A549 (cell line): ENCODE data around the gene CDCA3. TPM values are rescaled to one million over a fixed set of nuclear protein-coding genes. Genes with fewer than 3 reads are reported as not detected.
A peak's percentile ranks its signal among the peaks of the same experiment; 100 is the strongest.

Source experiments
- ATAC-seq, 2 experiments: fragments of 200-7000 bp in 1 of 2; fragments of >200 bp in 1 of 2; cut with Nextera tagmentation in 1 of 2; cut with Tn5 transposase in 1 of 2; 3 replicates each; pipeline versions ENCODE4 v1.8.0 to v1.9.1; 2018 to 2020; ENCODE audit warnings: mild to moderate bottlenecking in 1 of 2, moderate library complexity in 1 of 2
- CTCF ChIA-PET: fragments of 300-600 bp; sonication (Branson Sonifier 250); formaldehyde crosslinking; extraction: SDS; loops from one replicate; lab custom pipeline; 2021; ENCODE audit warnings: antibody characterized with exemption, inconsistent platforms; lab: Yijun Ruan, JAX
- POLR2A ChIA-PET: fragments of 350-600 bp; formaldehyde crosslinking; extraction: SDS; loops from one replicate; lab custom pipeline; 2021; ENCODE audit warnings: antibody characterized with exemption, inconsistent platforms; lab: Yijun Ruan, JAX
- DNase-seq, 2 experiments: peaks; one replicate each; pipeline versions ENCODE4 v3.0.0 to v3.0.0-alpha.2; 2011 to 2016; ENCODE audit warnings: low read depth in 1 of 2, low spot score in 1 of 2
- FAIRE-seq: peaks from 2 replicates; lab custom pipeline; 2011; peaks lifted over from hg19 to GRCh38; lab: Jason Lieb, UNC
- H3K27ac ChIP-seq, 2 experiments: fragments of >200 bp; sonication (Bioruptor Twin); formaldehyde crosslinking; 3 replicates each; pipeline ENCODE4 v1.5.1; 2016 to 2017
- H3K4me1 ChIP-seq: fragments of >200 bp; sonication (Bioruptor Twin); formaldehyde crosslinking; 3 replicates; pipeline ENCODE4 v1.6.1; 2016
- H3K4me2 ChIP-seq: fragments of >200 bp; sonication (Bioruptor Twin); formaldehyde crosslinking; 3 replicates; pipeline ENCODE4 v1.6.1; 2016
- H3K4me3 ChIP-seq: fragments of >200 bp; sonication (Bioruptor Twin); formaldehyde crosslinking; 3 replicates; pipeline ENCODE4 v1.5.1; 2016
- H3K9me3 ChIP-seq: fragments of >200 bp; sonication (Bioruptor Twin); formaldehyde crosslinking; 3 replicates; pipeline ENCODE4 v1.6.1; 2016
- BHLHE40 ChIP-seq: IDR thresholded peaks from 2 replicates; pipeline ENCODE4 v1.6.1; 2012; ENCODE audit warnings: low read depth, low read length, inconsistent platforms
- CHD2 ChIP-seq: fragments of 150-350 bp; IDR thresholded peaks from 2 replicates; pipeline ENCODE4 v1.6.1; 2014; ENCODE audit warnings: low read length; ENCODE audit not compliant: partially characterized antibody
- CHD4 ChIP-seq: fragments of 200-600 bp; sonication (generic); IDR thresholded peaks from 2 replicates; pipeline ENCODE4 v1.6.1; 2016; ENCODE audit warnings: antibody characterized with exemption, mild to moderate bottlenecking, borderline replicate concordance
- EHF ChIP-seq: fragments of 250-450 bp; sonication (Bioruptor Pico); IDR thresholded peaks from 2 replicates; pipeline ENCODE4 v1.5.0; 2020; ENCODE audit warnings: mild to moderate bottlenecking
- FOSB ChIP-seq: fragments of 250-450 bp; sonication (Bioruptor Pico); IDR thresholded peaks from 2 replicates; pipeline ENCODE4 v1.5.0; 2020; ENCODE audit warnings: mild to moderate bottlenecking, moderate library complexity
- FOSL2 ChIP-seq, 2 experiments: fragments of 450-650 bp in 1 of 2; fragments of >200 bp in 1 of 2; sonication (Bioruptor Twin) in 1 of 2; formaldehyde crosslinking; IDR thresholded peaks; 2 replicates each; pipeline versions ENCODE4 v1.5.0 to v1.6.1; 2016 to 2020; ENCODE audit warnings: mild to moderate bottlenecking in 1 of 2, moderate library complexity in 1 of 2
- HOXB13 ChIP-seq: fragments of 250-450 bp; sonication (Bioruptor Pico); IDR thresholded peaks from 2 replicates; pipeline ENCODE4 v1.5.0; 2020; ENCODE audit warnings: low read depth, mild to moderate bottlenecking, moderate library complexity
- JUN ChIP-seq, 2 experiments: fragments of >200 bp; sonication (Bioruptor Twin); formaldehyde crosslinking; IDR thresholded peaks; 2 replicates in 1 of 2; 3 replicates in 1 of 2; pipeline ENCODE4 v1.6.1; 2016 to 2017
- MYC ChIP-seq: IDR thresholded peaks from 2 replicates; pipeline ENCODE4 v1.6.1; 2012; ENCODE audit warnings: mild to moderate bottlenecking, inconsistent platforms, low read length, improper control_type of control experiment, borderline replicate concordance
- NFE2L2 ChIP-seq: fragments of 150-350 bp; conservative IDR thresholded peaks from 2 replicates; pipeline ENCODE4 v1.6.1; 2014; ENCODE audit warnings: low read length
- POLR2A ChIP-seq: IDR thresholded peaks from 2 replicates; pipeline ENCODE4 v1.6.1; 2012; ENCODE audit warnings: mild to moderate bottlenecking, low read length
- RAD21 ChIP-seq, 2 experiments: fragments of >200 bp in 1 of 2; sonication (Bioruptor Twin) in 1 of 2; formaldehyde crosslinking in 1 of 2; IDR thresholded peaks in 1 of 2; conservative IDR thresholded peaks in 1 of 2; 2 replicates in 1 of 2; 3 replicates in 1 of 2; pipeline ENCODE4 v1.6.1; 2012 to 2018; ENCODE audit warnings: inconsistent platforms in 1 of 2
- REST ChIP-seq: fragments of 200-600 bp; sonication (generic); IDR thresholded peaks from 2 replicates; pipeline ENCODE4 v1.6.1; 2016; ENCODE audit warnings: antibody characterized with exemption, mild to moderate bottlenecking, moderate library complexity
- SMC3 ChIP-seq: fragments of >200 bp; sonication (Bioruptor Twin); formaldehyde crosslinking; IDR thresholded peaks from 3 replicates; pipeline ENCODE4 v1.6.1; 2018; ENCODE audit warnings: inconsistent platforms
- TFCP2L1 ChIP-seq: fragments of 250-450 bp; sonication (Bioruptor Pico); IDR thresholded peaks from 2 replicates; pipeline ENCODE4 v1.5.0; 2021; ENCODE audit warnings: mild to moderate bottlenecking
- USF2 ChIP-seq: fragments of 450-650 bp; IDR thresholded peaks from 2 replicates; pipeline ENCODE4 v1.6.1; 2014; ENCODE audit warnings: antibody characterized with exemption
- ZC3H11A ChIP-seq: fragments of 450-650 bp; IDR thresholded peaks from 2 replicates; pipeline ENCODE4 v1.6.1; 2014; ENCODE audit warnings: antibody characterized with exemption, mild to moderate bottlenecking
- ZFP36 ChIP-seq: fragments of 450-650 bp; IDR thresholded peaks from 2 replicates; pipeline ENCODE4 v1.6.1; 2014; ENCODE audit warnings: borderline replicate concordance; ENCODE audit not compliant: partially characterized antibody
- WGBS: methylation state at CpG from one replicate; pipeline ENCODE4 v1.1.6; 2017; ENCODE audit errors: missing lambda C conversion rate; 5-methylcytosine and 5-hydroxymethylcytosine counted together
- polyA plus RNA-seq, 4 experiments: library from polyadenylated mRNA; depleted of rRNA in 3 of 4; stranded (reverse); fragments of >200 nt; fragmentation: RNase III in 1 of 4; extraction: RNeasy Plus Mini Kit Qiagen cat#74134 plus additional on column Dnase treatment in 1 of 4; gene quantifications; 2 replicates in 3 of 4; 3 replicates in 1 of 4; pipeline ENCODE4 v1.2.3, GENCODE V29; 2011 to 2017
- TF ChIP-seq, protein P1 (sequence below): IDR thresholded peaks from 2 replicates; pipeline ENCODE4 v1.6.1; 2012; ENCODE audit warnings: low read depth, borderline replicate concordance
- TF ChIP-seq, protein P2 (sequence below): IDR thresholded peaks from 2 replicates; pipeline ENCODE4 v1.6.1; 2012
- TF ChIP-seq, protein P3 (sequence below): IDR thresholded peaks from 2 replicates; pipeline ENCODE4 v1.6.1; 2012

Gene CDCA3
- polyA plus RNA-seq, 2 of the 4 experiments (the other 2 are of a cell fraction), result 57.5 to 80.2 TPM

DNA sequence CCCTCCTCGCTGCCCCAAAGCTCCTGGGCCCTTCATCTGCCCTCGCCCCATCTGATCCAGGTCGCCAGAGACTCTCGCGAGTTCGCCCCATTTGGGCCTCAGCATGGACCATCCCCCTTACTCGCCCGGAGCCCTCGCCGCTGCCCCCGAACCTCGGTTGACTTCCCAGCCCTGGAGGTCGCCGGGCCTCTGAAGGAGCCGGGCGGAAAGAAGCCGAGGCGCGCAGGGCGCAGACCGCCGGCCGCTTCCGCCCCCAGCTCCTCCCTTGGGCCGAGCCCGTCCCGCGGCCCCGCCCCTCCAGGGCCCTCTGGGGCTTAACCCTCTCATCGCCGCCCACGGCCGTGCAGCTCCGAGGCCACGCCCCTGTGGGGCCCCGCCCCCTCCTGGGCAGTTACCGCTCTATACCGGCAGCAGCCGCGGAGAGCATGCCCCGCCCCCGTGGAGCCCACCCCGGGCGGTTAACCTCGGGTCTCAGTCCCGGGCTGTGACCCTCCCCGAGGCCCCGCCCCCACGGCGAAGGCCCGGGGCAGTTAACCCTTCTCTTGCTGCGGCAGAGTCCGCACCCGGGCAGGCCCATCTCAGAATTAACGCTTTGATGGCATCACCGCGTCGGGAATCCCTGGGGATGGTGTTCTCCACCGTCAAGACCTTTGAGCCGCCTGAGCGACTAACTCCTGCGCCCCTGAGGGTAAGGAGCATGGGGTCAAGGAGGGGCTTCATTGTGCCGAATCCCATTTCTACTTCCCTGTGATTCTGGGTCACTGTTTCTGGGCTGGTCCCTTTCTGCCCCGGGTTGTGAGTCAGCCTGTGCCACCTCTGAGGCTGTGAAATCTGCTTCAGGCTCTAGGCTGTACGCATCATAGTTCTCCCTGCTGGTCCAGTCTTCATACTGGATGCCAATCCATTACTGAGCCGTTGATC, 22.3 kb upstream of the CDCA3 start, which contains the start of gene SPSB2:
SPSB2 (minus strand) TSS at position 210 of the 921 bp plus-strand sequence. CDS start 402 bp downstream, outside the sequence.
- Histone ChIP-seq H3K9me3 (no peaks in the 10 kb centered on the region), H3K27ac (peak within 1 kb of the TSS; percentile 93 to 94), H3K4me1 (peaks cover 42% of the 10 kb centered on the region), H3K4me3 (peak within 1 kb of the TSS; percentile 77), H3K4me2 (peak within 1 kb of the TSS; percentile 100)
- WGBS, result under 1% methylated on average over 30 of the region's 66 CpGs
- POLR2A ChIA-PET, result interaction anchor here (0.6 to 6.0 kb wide), 18 partner anchors 9 to 334 kb away, joined by 3 to 105 read pairs (median 4); partner anchors contain the start of genes C12orf57, CDCA3, COPS7A and ENO2
- peak; percentile 88 to 98 for DNase-seq
- CTCF ChIA-PET, result interaction anchor here (0.6 to 17.9 kb wide), 33 partner anchors 8 to 303 kb away, joined by 3 to 399 read pairs (median 6); partner anchors contain the start of genes ATN1, C12orf57, C1RL and CDCA3
- no peak for FAIRE-seq
- TF ChIP-seq HOXB13 (no peak), JUN (IDR thresholded peaks at IDR 0.05) (peak in 1 of 2 experiments; percentile 66; a peak in 4 of 5 replicates), NFE2L2 (no peak), MYC (peak; percentile 64; the same call in 1 of the 2 replicates), USF2 (0 out of 2 replicates have a peak, but pooled peaks have one; percentile 2), ZFP36 (no peak), REST (peak; percentile 60; the same call in 1 of the 2 replicates), SMC3 (peak; percentile 14; the same call in 1 of the 3 replicates), ZC3H11A (0 out of 2 replicates have a peak, but pooled peaks have one; percentile 3), POLR2A (peak; percentile 82), EHF (no peak), CHD2 (peak; percentile 71), RAD21 (conservative IDR thresholded peaks at IDR 0.05 in 1 of 2, IDR thresholded peaks at IDR 0.05 in 1 of 2) (peak; percentile 7 to 26; a peak in 3 of 5 replicates), FOSB (no peak), FOSL2 (IDR thresholded peaks at IDR 0.05) (no peak), FOSL2 (CRISPR knock-in tag; IDR thresholded peaks at IDR 0.05) (peak; percentile 63), TFCP2L1 (CRISPR knock-in tag) (0 out of 2 replicates have a peak, but pooled peaks have one; percentile 40), BHLHE40 (0 out of 2 replicates have a peak, but pooled peaks have one; percentile 1), CHD4 (no peak)
- TF ChIP-seq, protein P1, sequence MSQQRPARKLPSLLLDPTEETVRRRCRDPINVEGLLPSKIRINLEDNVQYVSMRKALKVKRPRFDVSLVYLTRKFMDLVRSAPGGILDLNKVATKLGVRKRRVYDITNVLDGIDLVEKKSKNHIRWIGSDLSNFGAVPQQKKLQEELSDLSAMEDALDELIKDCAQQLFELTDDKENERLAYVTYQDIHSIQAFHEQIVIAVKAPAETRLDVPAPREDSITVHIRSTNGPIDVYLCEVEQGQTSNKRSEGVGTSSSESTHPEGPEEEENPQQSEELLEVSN, result peak; percentile 20; the same call in 1 of the 2 replicates
- TF ChIP-seq, protein P2, sequence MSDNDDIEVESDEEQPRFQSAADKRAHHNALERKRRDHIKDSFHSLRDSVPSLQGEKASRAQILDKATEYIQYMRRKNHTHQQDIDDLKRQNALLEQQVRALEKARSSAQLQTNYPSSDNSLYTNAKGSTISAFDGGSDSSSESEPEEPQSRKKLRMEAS, result peak; percentile 79
- TF ChIP-seq, protein P3, sequence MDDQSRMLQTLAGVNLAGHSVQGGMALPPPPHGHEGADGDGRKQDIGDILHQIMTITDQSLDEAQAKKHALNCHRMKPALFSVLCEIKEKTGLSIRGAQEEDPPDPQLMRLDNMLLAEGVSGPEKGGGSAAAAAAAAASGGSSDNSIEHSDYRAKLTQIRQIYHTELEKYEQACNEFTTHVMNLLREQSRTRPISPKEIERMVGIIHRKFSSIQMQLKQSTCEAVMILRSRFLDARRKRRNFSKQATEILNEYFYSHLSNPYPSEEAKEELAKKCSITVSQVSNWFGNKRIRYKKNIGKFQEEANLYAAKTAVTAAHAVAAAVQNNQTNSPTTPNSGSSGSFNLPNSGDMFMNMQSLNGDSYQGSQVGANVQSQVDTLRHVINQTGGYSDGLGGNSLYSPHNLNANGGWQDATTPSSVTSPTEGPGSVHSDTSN, result peak; percentile 77
- peak; percentile 65 to 81 for ATAC-seq
